GM18909 (cell line): ENCODE measurements around the gene POLA1.

ENCODE experiments used
- ATAC-seq: cut with Tn5 transposase; IDR thresholded peaks from one replicate; pipeline ENCODE4 v1.9.1; 2021; ENCODE audit warnings: mild to moderate bottlenecking; ENCODE audit not compliant: unreplicated experiment, poor library complexity

Gene POLA1

GRCh38 chrX:25005034-25005381, 311.3 kb downstream of the POLA1 start:
- ATAC-seq: no peak

- ATAC-seq: no peak
Observed at GRCh38 chrX:25005382-25006185, 311.9 kb downstream of the POLA1 start.

GRCh38 chrX:25006586-25007058, 312.9 kb downstream of the POLA1 start:
- ATAC-seq: no peak

- ATAC-seq: no peak
Observed at GRCh38 chrX:25007059-25008053, 313.6 kb downstream of the POLA1 start.

GRCh38 chrX:25009407-25009806, 315.7 kb downstream of the POLA1 start:
- no peak for ATAC-seq

- no peak for ATAC-seq
Observed at GRCh38 chrX:25010784-25011588, 317.3 kb downstream of the POLA1 start.

GRCh38 chrX:25011589-25012432, 318.1 kb downstream of the POLA1 start:
- no peak for ATAC-seq

GRCh38 chrX:25012433-25012735, 318.7 kb downstream of the POLA1 start:
- no peak for ATAC-seq

GRCh38 chrX:25012793-25013631, 319.3 kb downstream of the POLA1 start:
- ATAC-seq: peak; percentile 34

GRCh38 chrX:25013632-25014365, 320.1 kb downstream of the POLA1 start:
- ATAC-seq: peak; percentile 60

- no peak for ATAC-seq
Observed at GRCh38 chrX:25014366-25014838, 320.7 kb downstream of the POLA1 start.

- no peak for ATAC-seq
Observed at GRCh38 chrX:25015486-25016360, 322.0 kb downstream of the POLA1 start, which contains the start of gene ARX. Gene ARX, minus strand, starts transcription at chrX:25015965. Its CDS starts 228 bp downstream, at chrX:25015737.

- no peak for ATAC-seq
Observed at GRCh38 chrX:25016361-25016671, 322.6 kb downstream of the POLA1 start.

- no peak for ATAC-seq
Observed at GRCh38 chrX:25016938-25017598, 323.4 kb downstream of the POLA1 start.

- no peak for ATAC-seq
Observed at GRCh38 chrX:25017667-25018247, 324.0 kb downstream of the POLA1 start.

GRCh38 chrX:25018682-25019081, 325.0 kb downstream of the POLA1 start:
- no peak for ATAC-seq
